ENCODE measurements around the gene MAFG.

- TF ChIP-seq EP300 (IDR thresholded peaks at IDR 0.05) (no peak), POLR2A (IDR thresholded peaks at IDR 0.05) (no peak)
Observed at GRCh38 chr17:81933178-81933699, 5.7 kb upstream of the MAFG start.

Data from sigmoid colon (tissue), 4 donors.